NT2/D1 (cell line): ENCODE results near the gene MCRIP2.

Source experiments
- DNase-seq: peaks from one replicate; pipeline ENCODE4 v3.0.0-alpha.2; 2011; ENCODE audit warnings: low read depth, low spot score
- H3K27me3 ChIP-seq: 2 replicates; pipeline ENCODE4 v1.6.0; 2011; ENCODE audit warnings: mild to moderate bottlenecking; ENCODE audit not compliant: insufficient read length, insufficient read depth
- H3K36me3 ChIP-seq: 2 replicates; pipeline ENCODE4 v1.6.1; 2011; ENCODE audit warnings: mild to moderate bottlenecking, low read length, mixed read lengths; ENCODE audit not compliant: insufficient read depth, insufficient read length
- H3K4me1 ChIP-seq: 2 replicates; pipeline ENCODE4 v1.5.1; 2011; ENCODE audit not compliant: insufficient read depth, insufficient read length
- H3K4me3 ChIP-seq: 2 replicates; pipeline ENCODE4 v1.5.1; 2011; ENCODE audit warnings: low read depth; ENCODE audit not compliant: insufficient read length
- H3K9ac ChIP-seq: 2 replicates; pipeline ENCODE4 v1.6.0; 2011; ENCODE audit warnings: low read depth; ENCODE audit not compliant: insufficient read length
- H3K9me3 ChIP-seq: 2 replicates; pipeline ENCODE4 v1.5.1; 2011; ENCODE audit warnings: mild to moderate bottlenecking, low read length; ENCODE audit not compliant: insufficient read depth
- SUZ12 ChIP-seq: IDR thresholded peaks from 2 replicates; pipeline ENCODE4 v1.6.1; 2011; ENCODE audit not compliant: insufficient read length, insufficient read depth; ENCODE audit errors: extremely low read depth
- YY1 ChIP-seq: IDR thresholded peaks from 2 replicates; pipeline ENCODE4 v1.6.1; 2011; ENCODE audit not compliant: insufficient read length, insufficient read depth
- ZNF274 ChIP-seq: IDR thresholded peaks from 2 replicates; pipeline ENCODE4 v1.6.1; 2011; ENCODE audit warnings: mild to moderate bottlenecking, low read depth, low read length

MCRIP2 gene

DNA sequence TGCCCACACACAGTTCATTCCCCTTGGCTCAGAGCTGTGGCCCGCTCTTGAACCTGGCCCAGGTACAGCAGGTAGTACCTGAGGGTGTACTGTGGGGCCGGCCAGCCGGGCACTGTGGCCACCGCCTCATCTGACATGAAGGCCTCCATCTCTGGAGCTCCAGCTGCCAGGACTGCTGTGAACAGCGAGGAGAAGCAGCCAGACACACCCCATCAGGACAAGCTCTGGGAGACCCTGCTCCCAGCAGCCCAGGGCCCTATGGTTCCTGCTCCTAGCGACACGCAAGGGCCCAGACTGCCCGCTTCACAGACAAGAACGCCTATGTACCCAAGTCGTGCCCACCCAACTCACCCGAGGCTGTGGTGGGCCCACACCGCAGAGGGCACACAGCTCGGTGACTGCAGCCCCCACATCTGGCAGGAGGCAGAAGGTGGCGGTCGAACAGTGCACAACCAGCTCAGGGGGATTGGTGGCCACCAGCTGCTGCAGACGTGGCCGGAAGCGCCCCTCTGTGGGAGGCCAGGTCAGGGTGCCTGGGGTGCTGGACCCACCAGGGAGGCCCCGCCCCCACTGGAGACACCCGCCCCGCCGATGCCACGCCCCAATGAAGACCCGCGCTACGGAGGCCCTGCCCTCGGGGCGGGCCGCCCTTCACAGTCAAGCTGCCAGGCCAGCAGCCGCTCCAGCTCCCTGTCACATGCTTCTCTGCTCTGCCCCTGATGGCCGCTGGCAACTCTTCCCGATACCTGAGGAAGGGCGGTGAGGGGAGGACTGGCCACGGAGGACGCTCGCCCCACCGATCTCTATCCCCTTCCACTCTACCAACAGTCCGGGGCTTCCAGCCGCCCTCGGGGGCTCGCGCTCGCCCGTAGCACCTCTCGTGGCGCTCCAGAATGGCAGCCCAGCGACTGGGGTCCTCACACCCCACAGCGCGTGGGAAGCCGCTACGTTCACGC is 37.5 kb downstream of the MCRIP2 start:
- no peak for TF ChIP-seq ZNF274
- TF ChIP-seq SUZ12 = no peak
- TF ChIP-seq YY1 = no peak
- Histone ChIP-seq H3K9ac (peak overlapping the region; percentile 90), H3K36me3 (peaks cover 34% of the 10 kb centered on the region)

DNA sequence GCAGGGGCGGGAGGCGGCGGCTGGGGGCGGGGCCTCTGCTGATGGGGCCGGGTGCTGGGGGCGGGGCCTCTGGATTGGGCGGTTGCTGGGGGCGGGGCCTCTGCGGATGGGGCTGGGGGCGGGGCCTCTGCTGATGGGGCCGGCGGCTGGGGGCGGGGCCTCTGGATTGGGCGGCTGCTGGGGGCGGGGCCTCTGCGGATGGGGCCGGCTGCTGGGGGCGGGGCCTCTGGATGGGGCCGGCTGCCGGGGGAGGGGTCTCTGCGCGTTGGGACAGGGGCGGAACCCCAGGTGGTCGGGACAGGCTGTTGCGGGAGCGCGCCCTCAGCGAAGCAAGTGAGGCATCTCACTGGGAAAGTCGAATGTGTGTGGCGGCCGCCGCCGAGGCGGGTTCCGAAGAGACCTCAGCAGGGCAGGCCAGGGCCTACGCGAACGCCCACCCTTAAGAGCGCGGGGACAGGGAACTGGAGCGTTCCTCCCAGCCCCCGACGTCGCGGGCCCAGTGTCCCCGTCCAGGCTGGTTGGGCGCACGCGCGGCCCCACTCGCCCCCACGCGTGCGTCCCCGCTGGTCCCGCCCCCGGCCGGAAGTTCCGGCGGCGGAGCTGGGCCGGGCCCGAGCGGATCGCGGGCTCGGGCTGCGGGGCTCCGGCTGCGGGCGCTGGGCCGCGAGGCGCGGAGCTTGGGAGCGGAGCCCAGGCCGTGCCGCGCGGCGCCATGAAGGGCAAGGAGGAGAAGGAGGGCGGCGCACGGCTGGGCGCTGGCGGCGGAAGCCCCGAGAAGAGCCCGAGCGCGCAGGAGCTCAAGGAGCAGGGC is 38.4 kb downstream of the MCRIP2 start, which contains the start of gene STUB1:
STUB1 (plus strand) TSS at position 597 of the 811 bp plus-strand sequence; CDS start at position 713, 116 bp downstream.
- H3K36me3 ChIP-seq = peaks cover 33% of the 10 kb centered on the region
- H3K9ac ChIP-seq = peak within 1 kb of the TSS; percentile 98
- TF ChIP-seq SUZ12 (no peak), ZNF274 (no peak), YY1 (no peak)
- peak; percentile 78 for DNase-seq
- H3K27me3 ChIP-seq = peaks cover 11% of the 10 kb centered on the region
- peak within 1 kb of the TSS; percentile 93 for H3K4me3 ChIP-seq
- no peaks in the 10 kb centered on the region for H3K9me3 ChIP-seq
- H3K4me1 ChIP-seq = peaks cover 33% of the 10 kb centered on the region

More for the DNA sequence above, 37.5 kb downstream of the MCRIP2 start:
- no peak for DNase-seq
- H3K27me3 ChIP-seq = peaks cover 11% of the 10 kb centered on the region
- H3K4me1 ChIP-seq = peaks cover 40% of the 10 kb centered on the region
- H3K4me3 ChIP-seq = peak overlapping the region; percentile 55
- no peaks in the 10 kb centered on the region for H3K9me3 ChIP-seq

DNA sequence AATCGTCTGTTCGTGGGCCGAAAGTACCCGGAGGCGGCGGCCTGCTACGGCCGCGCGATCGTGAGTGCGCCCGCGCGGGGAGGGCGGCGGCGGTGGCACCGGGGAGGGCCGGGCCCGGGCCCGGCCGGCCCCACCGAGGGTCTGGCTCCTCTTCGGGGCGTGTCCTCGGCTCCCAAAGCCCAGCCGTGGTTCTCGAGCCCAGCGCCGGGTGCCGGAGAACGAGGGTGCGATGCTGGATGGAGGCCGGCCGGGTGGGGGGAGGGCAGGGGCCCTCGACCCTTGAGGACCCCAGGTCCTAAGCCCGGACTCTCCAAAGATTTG is 39.0 kb downstream of the MCRIP2 start:
- Histone ChIP-seq H3K9me3 (no peaks in the 10 kb centered on the region), H3K36me3 (peaks cover 38% of the 10 kb centered on the region), H3K4me3 (peak overlapping the region; percentile 93), H3K27me3 (peaks cover 11% of the 10 kb centered on the region), H3K4me1 (peaks cover 27% of the 10 kb centered on the region), H3K9ac (peak overlapping the region; percentile 98)
- no peak for DNase-seq
- TF ChIP-seq SUZ12 (no peak), ZNF274 (no peak), YY1 (no peak)

DNA sequence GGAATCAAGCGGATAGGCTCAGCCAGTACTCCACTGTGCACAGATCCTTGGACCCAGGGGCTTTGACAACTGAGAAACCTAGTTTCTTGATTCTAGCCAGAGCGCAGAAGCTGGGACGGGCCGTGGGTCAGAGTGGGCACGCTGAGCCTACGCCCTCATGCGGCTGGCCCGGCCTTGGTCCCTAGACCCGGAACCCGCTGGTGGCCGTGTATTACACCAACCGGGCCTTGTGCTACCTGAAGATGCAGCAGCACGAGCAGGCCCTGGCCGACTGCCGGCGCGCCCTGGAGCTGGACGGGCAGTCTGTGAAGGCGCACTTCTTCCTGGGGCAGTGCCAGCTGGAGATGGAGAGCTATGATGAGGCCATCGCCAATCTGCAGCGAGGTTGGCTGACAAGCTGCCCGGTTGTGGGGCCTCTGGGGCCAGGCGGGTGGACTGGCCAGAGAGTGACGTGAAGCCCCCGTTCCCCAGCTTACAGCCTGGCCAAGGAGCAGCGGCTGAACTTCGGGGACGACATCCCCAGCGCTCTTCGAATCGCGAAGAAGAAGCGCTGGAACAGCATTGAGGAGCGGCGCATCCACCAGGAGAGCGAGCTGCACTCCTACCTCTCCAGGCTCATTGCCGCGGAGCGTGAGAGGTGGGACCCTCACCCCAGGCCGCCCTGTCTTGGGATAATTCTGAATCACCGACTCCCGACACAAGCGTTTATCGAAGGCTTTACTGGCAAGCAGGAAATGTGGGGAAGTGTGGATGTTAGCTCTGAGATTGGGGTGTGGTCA is 39.5 kb downstream of the MCRIP2 start:
- no peak for DNase-seq
- Histone ChIP-seq H3K9me3 (no peaks in the 10 kb centered on the region), H3K4me1 (peaks cover 23% of the 10 kb centered on the region), H3K4me3 (peak overlapping the region; percentile 93), H3K36me3 (peaks cover 44% of the 10 kb centered on the region), H3K27me3 (peaks cover 6% of the 10 kb centered on the region), H3K9ac (peak overlapping the region; percentile 98)
- TF ChIP-seq SUZ12 (no peak), YY1 (no peak), ZNF274 (no peak)

DNA sequence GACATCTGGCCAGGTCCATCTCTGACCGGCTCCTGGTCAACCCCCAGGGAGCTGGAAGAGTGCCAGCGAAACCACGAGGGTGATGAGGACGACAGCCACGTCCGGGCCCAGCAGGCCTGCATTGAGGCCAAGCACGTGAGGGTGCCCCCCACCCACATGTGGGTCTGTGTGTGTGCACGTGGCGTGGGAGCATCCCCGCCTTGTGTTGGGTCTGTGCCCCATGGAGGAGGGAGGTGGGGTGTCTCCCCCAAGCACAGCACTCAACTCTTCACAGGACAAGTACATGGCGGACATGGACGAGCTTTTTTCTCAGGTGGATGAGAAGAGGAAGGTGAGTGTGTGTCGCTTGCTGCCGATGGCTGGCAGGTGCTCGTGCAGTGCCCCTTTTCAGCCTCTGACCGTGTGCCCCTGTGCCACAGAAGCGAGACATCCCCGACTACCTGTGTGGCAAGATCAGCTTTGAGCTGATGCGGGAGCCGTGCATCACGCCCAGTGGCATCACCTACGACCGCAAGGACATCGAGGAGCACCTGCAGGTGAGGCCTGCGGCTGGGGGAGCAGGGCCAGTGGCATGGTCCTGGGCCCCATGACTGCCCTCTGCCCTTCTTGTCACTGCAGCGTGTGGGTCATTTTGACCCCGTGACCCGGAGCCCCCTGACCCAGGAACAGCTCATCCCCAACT is 40.3 kb downstream of the MCRIP2 start:
- Histone ChIP-seq H3K4me1 (peaks cover 27% of the 10 kb centered on the region), H3K9ac (peak overlapping the region; percentile 98), H3K4me3 (peak overlapping the region; percentile 93), H3K36me3 (peaks cover 52% of the 10 kb centered on the region), H3K27me3 (no peaks in the 10 kb centered on the region), H3K9me3 (no peaks in the 10 kb centered on the region)
- DNase-seq = no peak
- TF ChIP-seq SUZ12 = no peak
- TF ChIP-seq YY1 = no peak
- no peak for TF ChIP-seq ZNF274
